HepG2 (cell line): ENCODE measurements around the gene TTC31. TPM values are rescaled to one million over a fixed set of nuclear protein-coding genes. Genes with fewer than 3 reads are reported as not detected.

ENCODE experiments used
- CREM ChIP-seq, 2 experiments: sonication (generic) in 1 of 2; formaldehyde crosslinking in 1 of 2; IDR thresholded peaks; 2 replicates each; pipeline versions ENCODE4 v1.4.0 to v1.6.1; 2016 to 2020; ENCODE audit warnings: antibody characterized with exemption in 1 of 2, mild to moderate bottlenecking in 1 of 2, missing genetic modification reagents in 1 of 2
- FIP1L1 ChIP-seq: fragments of 200-400 bp; formaldehyde crosslinking; IDR thresholded peaks from 2 replicates; pipeline ENCODE4 v1.6.1; 2018; ENCODE audit warnings: low read depth, mild to moderate bottlenecking, low read length, moderate library complexity, borderline replicate concordance; ENCODE audit not compliant: insufficient read depth
- ISL2 ChIP-seq: sonication (generic); formaldehyde crosslinking; IDR thresholded peaks from 2 replicates; pipeline ENCODE4 v1.5.0; 2020; ENCODE audit warnings: missing genetic modification reagents
- MYPOP ChIP-seq: sonication (generic); formaldehyde crosslinking; IDR thresholded peaks from 2 replicates; pipeline ENCODE4 v1.8.1; 2023; ENCODE audit warnings: mild to moderate bottlenecking, moderate library complexity, missing genetic modification reagents
- NFAT5 ChIP-seq: sonication (generic); formaldehyde crosslinking; IDR thresholded peaks from 2 replicates; pipeline ENCODE4 v1.4.0; 2020; ENCODE audit warnings: missing genetic modification reagents
- REPIN1 ChIP-seq: sonication (generic); formaldehyde crosslinking; IDR thresholded peaks from 2 replicates; pipeline ENCODE4 v1.8.0; 2022; ENCODE audit warnings: missing genetic modification reagents, low read depth, mild to moderate bottlenecking, borderline replicate concordance
- RERE ChIP-seq: IDR thresholded peaks from 2 replicates; pipeline ENCODE4 v1.6.1; 2016; ENCODE audit warnings: low read depth, missing genetic modification reagents, missing compliant biosample characterization
- ZFX ChIP-seq: sonication (generic); formaldehyde crosslinking; IDR thresholded peaks from 2 replicates; pipeline ENCODE4 v1.4.0; 2020; ENCODE audit warnings: mild to moderate bottlenecking, low read depth, missing genetic modification reagents, moderate library complexity
- ZKSCAN8 ChIP-seq: IDR thresholded peaks from 2 replicates; pipeline ENCODE4 v1.6.1; 2016; ENCODE audit warnings: borderline replicate concordance, missing genetic modification reagents, missing compliant biosample characterization
- ZNF329 ChIP-seq: sonication (generic); formaldehyde crosslinking; IDR thresholded peaks from 2 replicates; pipeline ENCODE4 v1.9.0; 2021; ENCODE audit warnings: low read depth, mild to moderate bottlenecking, missing genetic modification reagents
- polyA plus RNA-seq, 8 experiments: library from polyadenylated mRNA; depleted of rRNA in 3 of 8; stranded (reverse) in 7 of 8; unstranded in 1 of 8; fragments of >200 nt; fragmentation: Illumina TruSeq in 4 of 8; extraction: Trizol in 4 of 8; gene quantifications; 2 replicates each; pipeline versions ENCODE4 v1.2.1 to v1.2.3, GENCODE V29; 2011 to 2016; ENCODE audit warnings: low read depth in 4 of 8, missing spikeins in 1 of 8, mixed read lengths in 1 of 8; ENCODE audit not compliant: insufficient read depth in 1 of 8
- total RNA-seq, 5 experiments: library from RNA; depleted of rRNA; stranded (reverse); fragments of >200 nt; fragmentation: Illumina TruSeq; extraction: Trizol; gene quantifications; 2 replicates each; pipeline ENCODE4 v1.2.3, GENCODE V29; 2016; ENCODE audit warnings: low read depth in 1 of 5
- TF ChIP-seq, protein P1 (sequence below): sonication (generic); formaldehyde crosslinking; IDR thresholded peaks from 2 replicates; pipeline ENCODE4 v1.8.0; 2022; ENCODE audit warnings: mild to moderate bottlenecking, missing genetic modification reagents

The TTC31 gene
- total and polyA plus RNA-seq, 2 of the 13 experiments (the other 11 are each of a cell fraction or from before 2014, with no cell fraction given): 28.3 to 39.5 TPM

DNA sequence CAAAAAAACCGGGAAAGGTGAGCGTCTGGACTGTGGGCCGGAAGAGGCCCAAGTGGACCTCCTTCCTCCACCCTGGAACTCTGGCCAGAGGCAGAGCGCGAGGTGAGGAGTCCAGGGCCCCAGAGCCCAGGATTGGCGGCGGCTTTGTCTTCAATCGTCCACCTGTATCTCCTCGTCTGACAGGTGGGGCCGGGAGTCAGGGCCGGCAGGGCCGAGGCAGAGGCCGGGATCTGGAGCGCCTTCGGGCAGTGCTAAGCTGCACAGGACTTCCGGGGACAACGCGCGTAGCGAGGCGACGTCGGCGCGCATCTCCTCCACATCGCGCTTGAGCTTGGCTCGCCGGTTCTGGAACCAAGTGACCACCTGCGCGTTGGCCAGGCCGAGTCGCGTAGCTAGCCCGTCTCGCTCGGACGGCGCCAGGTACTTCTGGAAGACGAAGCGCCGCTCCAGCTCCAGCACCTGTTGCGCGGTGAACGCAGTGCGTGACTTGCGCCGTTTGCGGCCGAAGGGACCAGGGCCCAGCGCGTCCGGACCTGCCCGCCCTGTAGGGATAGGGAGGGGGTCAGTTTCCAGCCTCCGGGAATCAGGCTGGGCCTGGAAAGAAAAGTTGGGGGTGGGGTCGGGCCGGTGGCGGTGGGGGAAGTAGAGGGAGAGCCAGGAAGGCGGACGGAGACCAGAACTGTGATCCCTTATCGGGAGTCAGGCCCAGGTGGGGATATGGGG lies 15.1 kb downstream of the TTC31 start (continued):
- TF ChIP-seq RERE (CRISPR knock-in tag) (peak; percentile 13; the same call in 1 of the 2 replicates), ZFX (CRISPR knock-in tag) (peak; percentile 85), ZNF329 (CRISPR knock-in tag) (peak; percentile 38; the same call in 1 of the 2 replicates), MYPOP (peak; percentile 93), REPIN1 (peak; percentile 85), FIP1L1 (no peak), CREM (IDR thresholded peaks at IDR 0.05) (no peak), CREM (CRISPR knock-in tag; IDR thresholded peaks at IDR 0.05) (no peak), NFAT5 (CRISPR knock-in tag) (no peak; the same call in none of the 2 replicates), ZKSCAN8 (CRISPR knock-in tag) (no peak), ISL2 (CRISPR knock-in tag) (0 out of 2 replicates have a peak, but pooled peaks have one; percentile 18)
- TF ChIP-seq, protein P1, sequence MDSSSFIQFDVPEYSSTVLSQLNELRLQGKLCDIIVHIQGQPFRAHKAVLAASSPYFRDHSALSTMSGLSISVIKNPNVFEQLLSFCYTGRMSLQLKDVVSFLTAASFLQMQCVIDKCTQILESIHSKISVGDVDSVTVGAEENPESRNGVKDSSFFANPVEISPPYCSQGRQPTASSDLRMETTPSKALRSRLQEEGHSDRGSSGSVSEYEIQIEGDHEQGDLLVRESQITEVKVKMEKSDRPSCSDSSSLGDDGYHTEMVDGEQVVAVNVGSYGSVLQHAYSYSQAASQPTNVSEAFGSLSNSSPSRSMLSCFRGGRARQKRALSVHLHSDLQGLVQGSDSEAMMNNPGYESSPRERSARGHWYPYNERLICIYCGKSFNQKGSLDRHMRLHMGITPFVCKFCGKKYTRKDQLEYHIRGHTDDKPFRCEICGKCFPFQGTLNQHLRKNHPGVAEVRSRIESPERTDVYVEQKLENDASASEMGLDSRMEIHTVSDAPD (CRISPR knock-in tag): peak; percentile 73; the same call in 1 of the 2 replicates
